GOT3 (cell line): ENCODE results near the gene SEMA4D.
"Not testable (repeated sequence)": the region's sequence is repeated elsewhere in the genome, so short reads cannot be mapped to it uniquely, and the experiment has no call there.

Experiments
- DNase-seq: peaks from one replicate; lab custom pipeline; 2025; ENCODE audit warnings: mixed read lengths; lab: John Stamatoyannopoulos, UW

The SEMA4D gene

DNA sequence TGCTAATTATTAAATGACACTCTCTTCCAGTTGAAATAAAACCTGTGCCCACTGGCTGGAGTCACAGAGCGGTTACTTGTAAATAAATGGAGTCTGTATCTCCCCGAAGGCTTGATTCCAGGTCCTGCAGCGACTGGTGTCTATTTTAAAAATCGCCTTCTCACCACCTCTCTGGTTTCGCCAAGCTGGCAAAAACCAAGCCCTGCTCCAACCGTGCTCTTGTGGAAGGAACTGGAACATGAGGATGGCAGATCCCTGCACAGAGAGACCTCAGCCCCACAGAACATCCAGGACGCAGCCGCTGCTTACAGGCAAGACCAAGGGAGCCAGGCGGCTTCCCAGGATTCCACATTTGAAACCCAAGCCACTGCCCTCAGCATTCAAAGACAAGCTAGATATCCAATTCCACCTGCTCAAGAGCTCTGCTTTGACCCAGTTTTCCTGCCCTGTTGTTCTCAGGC, 15.0 kb downstream of the SEMA4D start:
- no peak for DNase-seq

DNA sequence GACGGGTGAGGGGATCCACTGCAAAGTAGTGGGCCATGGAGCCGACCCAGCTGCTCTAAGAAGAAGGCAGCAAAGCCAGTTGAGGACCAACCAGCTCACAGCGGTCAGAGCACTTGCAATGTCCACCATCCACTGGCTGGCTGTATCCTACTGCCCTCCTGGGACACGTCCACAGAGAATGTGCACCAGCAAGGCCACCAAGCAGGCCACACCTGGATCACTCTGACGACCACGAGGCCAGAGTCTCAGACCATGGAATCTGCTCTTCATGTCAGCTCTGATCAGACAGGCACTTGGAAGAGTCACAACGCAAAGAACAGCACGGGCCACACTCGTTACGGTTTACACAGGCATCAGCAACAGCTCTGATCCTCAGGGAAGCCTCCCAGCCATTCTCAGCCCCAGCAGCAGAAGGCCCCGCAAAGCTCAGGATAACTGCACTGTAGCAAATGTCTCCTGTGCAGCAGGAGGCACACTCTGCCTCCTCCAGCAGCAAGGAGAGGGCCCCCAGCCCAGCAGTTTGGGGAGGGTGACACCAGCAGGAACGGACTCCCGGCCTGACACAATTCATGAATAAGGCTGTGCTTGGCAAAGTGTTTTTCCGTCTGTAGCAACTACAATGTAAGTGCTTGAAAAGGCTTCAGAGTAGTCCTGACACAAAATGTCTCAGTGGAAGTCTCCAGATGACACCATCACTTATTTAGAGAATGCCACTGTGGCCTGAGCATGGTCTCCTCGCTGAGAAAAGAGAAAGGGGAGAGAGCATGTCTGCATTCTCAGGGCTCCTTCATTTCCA, 15.7 kb downstream of the SEMA4D start:
- no peak for DNase-seq

- no peak for DNase-seq
Observed at GRCh38 chr9:89481538-89481915, 16.4 kb downstream of the SEMA4D start.

GRCh38 chr9:89480825-89481537, 16.9 kb downstream of the SEMA4D start:
- no peak for DNase-seq

DNA sequence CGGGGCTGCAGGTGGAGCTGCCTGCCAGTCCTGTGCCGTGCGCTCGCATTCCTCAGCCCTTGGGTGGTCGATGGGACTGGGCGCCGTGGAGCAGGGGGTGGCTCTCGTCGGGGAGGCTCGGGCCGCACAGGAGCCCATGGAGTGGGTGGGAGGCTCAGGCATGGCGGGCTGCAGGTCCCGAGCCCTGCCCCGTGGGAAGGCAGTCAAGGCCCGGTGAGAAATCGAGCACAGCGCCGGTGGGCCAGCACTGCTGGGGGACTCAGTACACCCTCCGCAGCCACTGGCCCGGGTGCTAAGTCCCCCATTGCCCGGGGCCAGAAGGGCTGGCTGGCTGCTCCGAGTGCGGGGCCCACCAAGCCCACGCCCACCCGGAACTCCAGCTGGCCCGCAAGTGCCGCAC, 17.5 kb downstream of the SEMA4D start:
- not testable (repeated sequence) for DNase-seq

- not testable (repeated sequence) for DNase-seq
Observed at GRCh38 chr9:89479669-89480011, 18.3 kb downstream of the SEMA4D start.

DNA sequence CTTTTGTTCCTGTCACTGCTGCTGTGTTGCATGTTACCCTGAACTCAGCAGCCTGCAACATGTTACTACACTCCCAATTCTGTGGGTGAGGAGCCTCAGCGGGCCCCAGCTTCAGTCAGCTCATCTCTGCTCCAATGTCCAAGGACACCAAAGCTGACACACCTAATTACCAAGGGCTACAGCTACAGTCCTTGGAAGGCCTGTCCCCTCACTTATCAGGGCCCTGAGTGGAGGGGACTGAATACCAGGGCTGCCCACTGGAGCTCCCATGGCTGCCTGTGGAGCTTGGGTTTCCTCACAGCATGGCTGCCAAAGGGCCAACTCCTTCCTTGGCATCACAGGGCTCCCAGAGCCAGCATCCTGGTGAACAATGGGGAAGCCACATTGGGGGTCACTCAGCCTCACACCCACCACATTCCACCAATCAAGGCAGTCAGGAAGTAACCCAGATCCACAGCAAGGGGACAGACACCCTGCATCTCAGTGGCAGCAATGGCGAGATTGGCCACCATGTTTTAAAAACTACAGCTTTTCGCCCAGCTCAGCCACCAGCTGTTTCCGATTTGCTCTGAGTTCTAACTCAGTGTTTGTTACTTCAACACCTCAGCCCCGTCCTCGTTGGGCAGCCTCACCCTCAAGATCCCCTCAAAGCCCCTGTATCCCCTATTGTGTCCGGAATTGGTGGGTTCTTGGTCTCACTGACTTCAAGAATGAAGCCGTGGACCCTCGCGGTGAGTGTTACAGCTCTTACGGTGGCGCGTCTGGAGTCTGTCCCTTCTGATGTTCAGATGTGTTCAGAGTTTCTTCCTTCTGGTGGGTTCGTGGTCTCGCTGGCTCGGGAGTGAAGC, 18.9 kb downstream of the SEMA4D start:
- DNase-seq, result no peak

- no peak for DNase-seq
Observed at GRCh38 chr9:89477811-89478630, 19.9 kb downstream of the SEMA4D start.

GRCh38 chr9:89477384-89477783, 20.5 kb downstream of the SEMA4D start:
- DNase-seq, result no peak

- DNase-seq, result no peak
Observed at GRCh38 chr9:89476546-89476945, 21.4 kb downstream of the SEMA4D start.

GRCh38 chr9:89475891-89476440, 21.9 kb downstream of the SEMA4D start:
- no peak for DNase-seq

DNA sequence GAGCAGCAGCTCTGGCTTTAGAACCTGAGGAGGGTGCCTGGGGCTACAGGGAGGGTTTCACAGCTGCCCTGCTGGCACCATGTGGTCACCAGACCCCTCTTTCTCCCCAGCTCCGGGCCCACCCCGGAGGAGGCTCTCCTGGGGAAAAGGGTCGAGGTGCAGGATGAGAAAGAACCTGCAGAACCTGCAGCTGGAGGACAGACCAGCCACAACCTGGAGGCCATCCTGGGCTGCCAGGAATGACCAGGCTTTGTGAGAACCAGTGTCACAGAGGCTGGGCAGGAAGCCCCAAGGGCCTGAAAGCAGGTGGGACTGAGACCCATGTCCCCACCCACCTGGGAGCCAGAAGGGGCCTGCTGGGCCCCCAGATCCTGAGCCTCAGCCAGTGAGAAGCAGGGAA, 23.0 kb downstream of the SEMA4D start:
- no peak for DNase-seq

GRCh38 chr9:89473762-89474469, 24.0 kb downstream of the SEMA4D start:
- no peak for DNase-seq

DNA sequence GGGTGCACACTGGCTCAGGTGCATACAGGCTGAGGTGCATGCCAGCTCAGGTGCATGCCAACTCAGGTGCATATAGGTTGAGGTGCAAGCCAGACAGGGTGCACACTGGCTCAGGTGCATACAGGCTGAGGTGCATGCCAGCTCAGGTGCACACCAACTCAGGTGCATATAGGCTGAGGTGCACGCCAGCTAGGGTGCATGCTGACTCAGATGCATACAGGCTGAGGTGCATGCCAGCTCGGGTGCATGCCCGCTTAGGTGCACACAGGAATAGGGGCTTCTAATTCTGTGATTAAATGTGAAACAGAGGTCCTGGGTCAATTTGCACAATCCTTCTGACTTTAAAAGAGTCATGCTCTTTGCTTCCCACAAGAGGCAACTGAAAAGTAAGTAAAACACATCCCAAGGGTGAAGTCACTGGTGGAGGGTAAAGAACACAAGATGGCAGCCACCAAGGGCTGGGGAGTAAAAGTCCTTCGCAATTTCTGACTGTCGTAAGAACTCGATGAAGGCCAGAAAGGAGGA, 26.1 kb downstream of the SEMA4D start:
- DNase-seq, result not testable (repeated sequence)

- no peak for DNase-seq
Observed at GRCh38 chr9:89471390-89471789, 26.5 kb downstream of the SEMA4D start.

DNA sequence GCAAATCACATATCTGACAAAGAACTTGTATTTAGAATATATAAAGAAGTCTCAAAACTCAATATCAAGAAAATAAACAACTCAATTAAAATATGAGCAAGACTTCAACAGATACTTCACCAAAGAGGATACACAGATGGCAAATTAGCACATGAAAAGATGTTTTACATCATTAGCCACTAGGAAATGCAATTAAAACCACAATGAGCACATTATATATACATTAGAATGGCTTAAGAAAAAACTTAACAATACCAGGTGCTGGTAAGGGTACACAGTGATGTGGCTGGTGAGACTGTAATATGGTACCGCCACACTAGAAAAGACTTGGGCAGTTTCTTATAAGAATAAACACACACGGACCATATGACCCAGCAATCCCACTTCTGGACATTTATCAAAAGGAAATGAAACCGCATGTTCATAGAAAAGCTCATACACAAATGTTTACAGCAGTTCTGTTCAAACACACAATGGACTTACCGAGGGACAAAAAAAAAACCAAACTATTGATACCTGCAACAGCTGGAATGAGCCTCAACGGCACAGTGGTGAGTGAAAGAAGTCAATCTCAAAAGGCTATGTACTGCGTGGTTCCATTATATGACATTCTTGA, 27.6 kb downstream of the SEMA4D start:
- DNase-seq, result no peak

DNA sequence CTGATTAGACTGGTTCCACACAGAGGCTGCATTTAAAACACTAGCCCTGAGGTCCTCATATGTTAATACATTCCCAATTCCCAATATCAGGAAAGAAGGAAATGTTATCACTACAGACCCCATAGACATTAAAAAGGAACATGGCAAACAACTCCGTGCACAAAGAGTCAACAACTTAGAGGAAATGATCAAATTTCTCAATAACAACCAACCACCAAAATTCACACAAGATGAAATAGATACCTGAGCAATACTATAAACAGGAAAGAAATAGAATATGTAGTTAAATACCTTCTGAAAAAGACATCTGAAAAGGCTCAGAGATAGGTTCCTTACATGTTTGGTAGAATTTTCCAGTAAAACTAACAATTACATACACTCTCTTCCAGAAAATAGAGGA, 28.9 kb downstream of the SEMA4D start:
- DNase-seq, result no peak

DNA sequence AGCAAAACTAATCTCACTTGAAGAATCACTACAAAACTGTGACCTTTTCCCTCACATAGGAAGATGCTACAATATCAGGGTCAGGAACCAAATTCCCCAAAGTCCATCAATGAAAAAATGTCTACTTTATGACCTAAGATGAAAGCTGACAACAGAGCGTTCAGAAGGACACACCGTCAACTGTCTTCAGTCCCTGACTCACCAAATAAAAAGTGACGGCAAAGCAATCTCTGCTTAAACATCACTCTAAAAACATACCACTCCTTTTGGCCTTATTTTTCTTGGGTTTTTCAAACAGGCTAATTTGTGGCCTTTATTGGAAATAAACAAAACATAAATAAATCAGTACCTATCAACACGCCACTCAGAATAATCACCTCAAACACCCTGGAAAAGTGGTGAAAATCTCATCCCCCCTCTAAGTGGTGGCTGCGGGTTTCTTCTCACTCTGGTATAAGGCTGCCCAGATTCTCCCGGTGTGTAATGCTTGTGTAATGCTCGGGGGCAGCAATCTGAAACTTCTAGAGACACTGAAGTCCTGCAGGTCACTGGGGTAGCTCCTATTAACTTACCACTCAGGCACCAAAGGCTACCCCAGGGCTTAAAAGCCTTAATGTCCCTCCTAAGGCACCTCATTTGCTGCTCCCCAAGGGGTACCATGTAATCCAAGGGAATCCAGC, 29.5 kb downstream of the SEMA4D start:
- DNase-seq, result no peak

DNA sequence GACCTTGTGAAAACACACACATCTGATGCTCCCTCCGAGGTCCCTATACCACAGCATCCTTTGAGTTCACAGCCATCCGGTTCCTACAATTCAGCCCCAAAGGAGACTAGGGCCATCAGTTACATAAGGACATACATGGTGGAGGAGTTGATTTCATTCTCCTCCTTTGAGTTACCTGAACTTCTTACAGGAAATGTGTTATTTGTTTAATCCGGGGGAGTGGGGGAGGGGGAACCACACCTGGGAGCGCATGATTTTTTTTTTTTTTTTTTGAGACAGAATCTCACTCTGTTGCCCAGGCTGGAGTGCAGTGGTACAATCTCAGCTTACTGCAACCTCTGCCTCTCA, 30.7 kb downstream of the SEMA4D start:
- no peak for DNase-seq
